WTC11 (cell line): ENCODE results near the gene NDUFA3. TPM values are rescaled to one million over a fixed set of nuclear protein-coding genes. Genes with fewer than 3 reads are reported as not detected.

Experiments
- ATAC-seq: fragments of 200-7000 bp; cut with Tn5 transposase; 2 replicates; pipeline ENCODE4 v1.10.0; 2021; ENCODE audit warnings: mild to moderate bottlenecking, moderate library complexity
- CTCF ChIA-PET: fragments of 300-600 bp; sonication (Branson Sonifier 250); formaldehyde crosslinking; loops from one replicate; lab custom pipeline; 2021; ENCODE audit warnings: antibody characterized with exemption; lab: Charles Lee
- POLR2A ChIA-PET: fragments of 350-600 bp; sonication (Branson Sonifier 250); formaldehyde crosslinking; loops from one replicate; lab custom pipeline; 2021; ENCODE audit warnings: antibody characterized with exemption; lab: Charles Lee
- DNase-seq: peaks from one replicate; pipeline ENCODE4 v3.0.0; 2021; ENCODE audit warnings: low spot score
- H3K27ac Mint-ChIP-seq: 2 replicates; pipeline ENCODE4 v1.8.0; 2021; ENCODE audit warnings: mixed read lengths
- H3K27me3 Mint-ChIP-seq: 2 replicates; pipeline ENCODE4 v1.8.0; 2021; ENCODE audit warnings: low read depth, mild to moderate bottlenecking, moderate library complexity, mixed read lengths
- H3K36me3 Mint-ChIP-seq: 2 replicates; pipeline ENCODE4 v1.8.0; 2021; ENCODE audit warnings: mixed read lengths
- H3K4me1 Mint-ChIP-seq: 2 replicates; pipeline ENCODE4 v1.8.0; 2022; ENCODE audit warnings: mixed read lengths
- H3K4me3 Mint-ChIP-seq: 2 replicates; pipeline ENCODE4 v1.8.0; 2021; ENCODE audit warnings: mild to moderate bottlenecking, moderate library complexity, mixed read lengths
- H3K9me3 Mint-ChIP-seq: 2 replicates; pipeline ENCODE4 v1.8.0; 2021; ENCODE audit warnings: mixed read lengths
- E2F4 ChIP-seq: sonication (generic); formaldehyde crosslinking; IDR thresholded peaks from 2 replicates; pipeline ENCODE4 v1.8.1; 2022; ENCODE audit warnings: low read depth, mild to moderate bottlenecking, moderate library complexity, missing genetic modification reagents, borderline replicate concordance
- HMGA2 ChIP-seq: fragments of 250-450 bp; sonication (Bioruptor Pico); IDR thresholded peaks from 2 replicates; pipeline ENCODE4 v1.4.0; 2021; ENCODE audit warnings: mild to moderate bottlenecking, moderate library complexity
- HMGXB4 ChIP-seq: sonication (generic); formaldehyde crosslinking; IDR thresholded peaks from 2 replicates; pipeline ENCODE4 v1.8.1; 2023; ENCODE audit warnings: mild to moderate bottlenecking, moderate library complexity, missing genetic modification reagents
- MLX ChIP-seq: sonication (generic); formaldehyde crosslinking; IDR thresholded peaks from 2 replicates; pipeline ENCODE4 v1.8.1; 2023; ENCODE audit warnings: mild to moderate bottlenecking, missing genetic modification reagents, moderate library complexity
- NR1H2 ChIP-seq: sonication (generic); formaldehyde crosslinking; IDR thresholded peaks from 2 replicates; pipeline ENCODE4 v1.9.0; 2021; ENCODE audit warnings: mild to moderate bottlenecking, moderate library complexity, missing genetic modification reagents
- PRDM15 ChIP-seq: sonication (generic); formaldehyde crosslinking; IDR thresholded peaks from 2 replicates; pipeline ENCODE4 v1.8.0; 2022; ENCODE audit warnings: missing genetic modification reagents
- STAT6 ChIP-seq: sonication (generic); formaldehyde crosslinking; conservative IDR thresholded peaks from 2 replicates; pipeline ENCODE4 v1.8.1; 2023; ENCODE audit warnings: mild to moderate bottlenecking, low read depth, missing genetic modification reagents, moderate library complexity
- ZBTB43 ChIP-seq: sonication (generic); formaldehyde crosslinking; IDR thresholded peaks from 2 replicates; pipeline ENCODE4 v1.8.1; 2023; ENCODE audit warnings: mild to moderate bottlenecking, missing genetic modification reagents
- ZNF121 ChIP-seq: sonication (generic); formaldehyde crosslinking; IDR thresholded peaks from 2 replicates; pipeline ENCODE4 v1.8.0; 2023; ENCODE audit warnings: missing genetic modification reagents
- total RNA-seq: library from RNA; stranded (reverse); gene quantifications from 3 replicates; pipeline ENCODE4 v1.2.3, GENCODE V29; 2021

Gene NDUFA3
- total RNA-seq, 1 experiment from 2014 or later = 181 TPM

GRCh38 chr19:54102421-54103169 lies at the start of gene NDUFA3 (continued):
- TF ChIP-seq ZBTB43 (CRISPR knock-in tag) (peak; percentile 70; the same call in 1 of the 2 replicates), MLX (CRISPR knock-in tag) (no peak), E2F4 (CRISPR knock-in tag) (no peak), HMGXB4 (CRISPR knock-in tag) (no peak), PRDM15 (CRISPR knock-in tag) (peak; percentile 27; the same call in 1 of the 2 replicates), NR1H2 (no peak), STAT6 (CRISPR knock-in tag) (no peak), HMGA2 (no peak)

- H3K4me3 Mint-ChIP-seq = no peak overlapping the region
- no peaks in the 10 kb centered on the region for H3K27me3 Mint-ChIP-seq
- CTCF ChIA-PET = interaction anchor here (1.5 to 2.0 kb wide), 3 partner anchors 31 to 253 kb away, joined by 5 to 6 read pairs (median 6); no protein-coding TSS in a partner anchor
- no peaks in the 10 kb centered on the region; the same call in 1 of the 2 replicates for H3K9me3 Mint-ChIP-seq
- DNase-seq = no peak
- TF ChIP-seq ZNF121 (CRISPR knock-in tag) = no peak
- TF ChIP-seq, all 79 proteins: peak for 0
- POLR2A ChIA-PET = no interaction called here
- Mint-ChIP-seq H3K36me3 (no peaks in the 10 kb centered on the region), H3K27ac (no peak overlapping the region), H3K4me1 (peaks cover 3% of the 10 kb centered on the region; the same call in 1 of the 2 replicates)
- no peak for ATAC-seq
Observed at GRCh38 chr19:54062643-54063042, 40.0 kb upstream of the NDUFA3 start.
